Astrocyte of the cerebellum (primary cell): ENCODE results near the gene LORICRIN.
A peak's percentile ranks its signal among the peaks of the same experiment; 100 is the strongest.

Experiments
- DNase-seq: peaks from one replicate; pipeline ENCODE4 v3.0.0-alpha.2; 2011; ENCODE audit warnings: low read depth
- H3K4me3 ChIP-seq: 2 replicates; pipeline ENCODE4 v1.5.1; 2011; ENCODE audit warnings: mild to moderate bottlenecking, low read depth, low read length, moderate library complexity
- in situ Hi-C: cut with HindIII; loops from 2 replicates; pipeline ENCODE4 v1.10.0; 2017; ENCODE audit warnings: low sequenced_read_pairs
- TF ChIP-seq, protein P1 (sequence below): IDR thresholded peaks from 2 replicates; pipeline ENCODE4 v1.5.1; 2012; ENCODE audit warnings: low read length, low read depth, moderate library complexity, mild to moderate bottlenecking; ENCODE audit errors: missing control alignments

The LORICRIN gene

DNA sequence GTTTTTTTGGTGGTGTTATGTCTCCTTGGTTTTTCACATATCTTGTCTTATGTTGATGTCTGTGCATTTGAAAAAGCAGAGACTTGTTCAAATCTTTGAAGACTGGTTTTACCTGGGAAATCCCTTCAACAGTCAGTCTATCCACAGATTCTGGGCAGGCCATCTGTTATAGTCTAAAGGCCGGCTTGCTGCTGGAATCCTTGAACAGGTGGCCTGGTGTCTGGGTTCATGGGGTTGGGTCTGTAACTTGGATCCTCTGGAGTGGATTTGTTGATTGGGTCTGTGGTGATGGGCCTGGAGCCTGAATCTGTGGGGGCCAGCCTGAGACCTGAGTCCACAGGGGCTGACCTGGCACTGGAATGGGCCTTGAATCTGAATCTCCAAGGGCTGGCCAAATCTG, 12.2 kb downstream of the LORICRIN start:
- no peak for DNase-seq
- H3K4me3 ChIP-seq = no peak overlapping the region
- in situ Hi-C loops = no loop called here
- TF ChIP-seq, protein P1, sequence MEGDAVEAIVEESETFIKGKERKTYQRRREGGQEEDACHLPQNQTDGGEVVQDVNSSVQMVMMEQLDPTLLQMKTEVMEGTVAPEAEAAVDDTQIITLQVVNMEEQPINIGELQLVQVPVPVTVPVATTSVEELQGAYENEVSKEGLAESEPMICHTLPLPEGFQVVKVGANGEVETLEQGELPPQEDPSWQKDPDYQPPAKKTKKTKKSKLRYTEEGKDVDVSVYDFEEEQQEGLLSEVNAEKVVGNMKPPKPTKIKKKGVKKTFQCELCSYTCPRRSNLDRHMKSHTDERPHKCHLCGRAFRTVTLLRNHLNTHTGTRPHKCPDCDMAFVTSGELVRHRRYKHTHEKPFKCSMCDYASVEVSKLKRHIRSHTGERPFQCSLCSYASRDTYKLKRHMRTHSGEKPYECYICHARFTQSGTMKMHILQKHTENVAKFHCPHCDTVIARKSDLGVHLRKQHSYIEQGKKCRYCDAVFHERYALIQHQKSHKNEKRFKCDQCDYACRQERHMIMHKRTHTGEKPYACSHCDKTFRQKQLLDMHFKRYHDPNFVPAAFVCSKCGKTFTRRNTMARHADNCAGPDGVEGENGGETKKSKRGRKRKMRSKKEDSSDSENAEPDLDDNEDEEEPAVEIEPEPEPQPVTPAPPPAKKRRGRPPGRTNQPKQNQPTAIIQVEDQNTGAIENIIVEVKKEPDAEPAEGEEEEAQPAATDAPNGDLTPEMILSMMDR = no peak

DNA sequence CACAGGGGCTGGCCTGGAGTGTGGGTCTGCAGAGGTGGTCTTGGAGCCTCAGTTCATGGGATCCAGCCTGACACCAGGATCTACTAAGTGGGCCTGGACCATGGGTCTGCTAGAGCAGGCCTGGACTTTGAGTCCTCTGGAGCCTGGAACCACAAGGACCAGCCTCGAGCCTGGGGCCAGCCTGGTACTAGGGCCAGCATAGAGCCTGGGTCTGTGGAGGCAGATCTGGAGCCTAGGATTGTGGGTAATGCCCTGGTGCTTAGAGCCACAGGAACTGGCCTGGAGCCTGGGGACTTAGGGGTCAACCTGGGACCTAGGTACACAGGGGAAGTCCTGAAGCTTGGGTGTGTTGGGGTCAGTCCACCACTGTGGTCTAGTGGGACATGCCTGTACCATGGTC, 12.7 kb downstream of the LORICRIN start:
- in situ Hi-C loops = no loop called here
- no peak overlapping the region for H3K4me3 ChIP-seq
- TF ChIP-seq, protein P1 = no peak
- no peak for DNase-seq

DNA sequence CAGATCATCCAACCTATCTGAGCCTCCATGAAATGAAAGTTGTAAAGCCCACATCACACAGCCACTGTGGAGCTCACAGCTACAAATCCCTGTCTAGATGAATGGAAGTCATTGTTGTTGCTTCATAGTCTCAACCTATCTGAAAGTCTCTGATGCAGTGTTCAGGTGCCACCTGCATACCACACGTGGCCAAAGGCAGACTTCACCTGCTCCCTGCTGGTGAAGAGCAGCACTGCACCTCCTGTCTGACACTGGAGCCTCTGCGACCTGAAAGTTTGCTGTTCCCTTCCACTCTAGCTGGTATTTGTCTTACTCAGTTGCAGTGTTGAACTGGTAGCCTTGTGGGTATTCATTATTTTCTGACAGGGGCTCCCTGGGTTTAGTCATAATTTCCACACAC, 18.4 kb downstream of the LORICRIN start:
- TF ChIP-seq, protein P1 = peak; percentile 26
- no peak for DNase-seq
- H3K4me3 ChIP-seq = no peak overlapping the region
- in situ Hi-C loops = no loop called here

DNA sequence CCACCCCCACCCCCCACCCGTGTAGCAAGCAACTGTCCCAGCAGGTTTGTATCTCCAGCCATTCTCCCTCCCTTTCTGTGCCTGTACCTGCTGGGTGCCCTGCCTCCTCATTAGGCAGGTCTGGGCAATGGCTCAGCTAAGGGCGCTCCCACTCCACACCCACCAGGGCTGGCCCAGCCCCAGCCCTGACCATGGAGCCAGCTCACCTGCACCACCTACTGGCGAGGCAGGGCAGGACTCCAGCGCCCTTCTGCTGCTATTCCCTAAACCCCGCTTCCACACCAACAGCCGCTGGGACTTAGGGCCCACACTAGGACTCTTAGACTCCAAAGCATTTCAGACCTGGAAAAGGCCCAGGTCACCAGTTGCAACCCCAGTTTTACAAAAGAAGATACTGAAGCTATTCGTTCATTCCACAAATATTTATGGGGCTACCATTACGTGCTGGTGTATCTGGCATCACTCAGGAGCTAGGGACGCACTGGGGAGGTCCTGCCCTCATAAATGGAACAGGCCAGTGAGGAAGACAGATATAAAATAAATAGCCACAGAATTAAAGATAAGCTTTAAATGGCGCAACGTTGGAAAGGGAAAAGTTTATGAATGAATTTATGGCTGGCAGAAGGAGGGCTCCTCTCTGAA, 29.3 kb downstream of the LORICRIN start:
- DNase-seq = no peak
- TF ChIP-seq, protein P1 = no peak
- in situ Hi-C loops = no loop called here
- no peak overlapping the region for H3K4me3 ChIP-seq

DNA sequence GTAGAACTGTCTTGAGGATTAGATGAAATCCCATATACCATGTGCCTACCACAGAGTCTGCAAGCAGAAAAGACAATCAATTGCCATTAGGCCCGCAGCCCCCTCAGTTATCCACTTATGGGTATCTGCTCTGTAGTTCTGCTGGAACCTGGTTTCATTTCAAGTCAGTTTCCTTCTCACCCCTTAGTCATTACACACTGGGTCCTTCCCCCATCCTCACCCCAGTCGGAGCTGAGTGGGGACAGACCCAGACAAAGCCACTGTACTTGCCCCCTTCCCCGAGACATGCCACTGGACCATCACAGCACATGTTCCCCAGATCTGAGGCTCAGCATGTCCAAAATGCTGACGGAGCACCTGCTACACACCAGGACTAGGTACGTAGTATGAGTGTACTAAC, 32.0 kb downstream of the LORICRIN start:
- TF ChIP-seq, protein P1 = no peak
- no peak overlapping the region for H3K4me3 ChIP-seq
- in situ Hi-C loops = no loop called here
- DNase-seq = no peak

DNA sequence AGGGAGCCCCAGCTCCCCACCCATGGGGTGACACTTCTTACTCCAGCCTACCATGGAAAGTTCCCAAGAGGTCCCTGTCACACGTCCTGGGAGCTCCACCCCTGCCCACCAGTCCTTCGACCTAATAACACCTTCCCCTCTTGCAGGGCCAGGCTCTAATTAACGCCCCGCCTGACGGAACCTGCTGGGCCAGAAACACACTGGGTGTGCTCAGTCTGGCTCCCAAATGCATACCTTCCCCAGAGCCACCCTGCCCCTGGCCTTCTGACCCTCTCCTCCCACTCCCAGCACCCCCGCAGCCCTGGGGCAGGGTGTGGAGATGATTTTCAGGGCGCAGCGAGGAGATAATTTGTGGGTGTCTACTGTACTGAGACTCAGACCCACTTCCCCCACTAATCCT, 32.7 kb downstream of the LORICRIN start:
- no peak for DNase-seq
- TF ChIP-seq, protein P1 = no peak
- in situ Hi-C loops = no loop called here
- no peak overlapping the region for H3K4me3 ChIP-seq
